CD4-positive, alpha-beta T cell (primary cell): ENCODE data around the gene GHRHR. TPM values are rescaled to one million over a fixed set of nuclear protein-coding genes. Genes with fewer than 3 reads are reported as not detected.

Experiments used
- ATAC-seq: fragments of 200-7000 bp; cut with Tn5 transposase; one replicate; pipeline ENCODE4 v1.10.0; 2022; ENCODE audit warnings: mild to moderate bottlenecking; ENCODE audit not compliant: poor library complexity
- CTCF ChIA-PET: fragments of 350-600 bp; sonication (Branson Sonifier 250); formaldehyde crosslinking; loops from one replicate; lab custom pipeline; 2021; ENCODE audit warnings: antibody characterized with exemption, inconsistent platforms; lab: Charles Lee
- POLR2A ChIA-PET: fragments of 350-600 bp; sonication (Branson Sonifier 250); formaldehyde crosslinking; loops from one replicate; lab custom pipeline; 2021; ENCODE audit warnings: antibody characterized with exemption, inconsistent platforms; lab: Charles Lee
- DNase-seq, 14 experiments: peaks; one replicate each; pipeline ENCODE4 v3.0.0-alpha.2; 2013 to 2020; ENCODE audit warnings: mixed read lengths in 2 of 14
- H3K27ac ChIP-seq, 2 donors: one replicate each; pipeline versions ENCODE4 v1.5.1 to v1.7.0; 2013; ENCODE audit warnings: low read length in 2 of 2, low read depth in 1 of 2, mild to moderate bottlenecking in 1 of 2
- H3K27me3 ChIP-seq, 2 experiments: 1 replicate in 1 of 2; 2 replicates in 1 of 2; pipeline versions ENCODE4 v1.6.1 to v1.7.0; 2013; ENCODE audit warnings: low read length in 2 of 2, control low read depth in 1 of 2, mild to moderate bottlenecking in 1 of 2, moderate library complexity in 1 of 2; ENCODE audit not compliant: insufficient read depth in 2 of 2, control insufficient read depth in 1 of 2
- H3K36me3 ChIP-seq: one replicate; pipeline ENCODE4 v1.6.1; 2013; ENCODE audit warnings: low read length, control low read depth; ENCODE audit not compliant: insufficient read depth
- H3K4me1 ChIP-seq: one replicate; pipeline ENCODE4 v1.6.1; 2013; ENCODE audit warnings: low read length, control low read depth; ENCODE audit not compliant: insufficient read depth
- H3K4me3 ChIP-seq: one replicate; pipeline ENCODE4 v1.5.1; 2013; ENCODE audit warnings: mild to moderate bottlenecking, low read length, moderate library complexity
- H3K9me3 ChIP-seq, 2 experiments: 1 replicate in 1 of 2; 2 replicates in 1 of 2; pipeline versions ENCODE4 v1.6.1 to v1.7.0; 2013; ENCODE audit warnings: low read length in 2 of 2, mild to moderate bottlenecking in 2 of 2, control low read depth in 1 of 2, moderate library complexity in 1 of 2; ENCODE audit not compliant: control insufficient read depth in 1 of 2, insufficient read depth in 1 of 2
- H3K27ac Mint-ChIP-seq: one replicate; pipeline ENCODE4 v1.8.0; 2020; ENCODE audit warnings: mixed read lengths
- H3K27me3 Mint-ChIP-seq: one replicate; pipeline ENCODE4 v1.8.0; 2021; ENCODE audit warnings: mixed read lengths
- H3K36me3 Mint-ChIP-seq: one replicate; pipeline ENCODE4 v1.8.0; 2021; ENCODE audit warnings: low read depth, mixed read lengths
- H3K4me1 Mint-ChIP-seq: one replicate; pipeline ENCODE4 v1.8.0; 2021; ENCODE audit warnings: low read depth, mixed read lengths
- H3K4me3 Mint-ChIP-seq: one replicate; pipeline ENCODE4 v1.8.0; 2020; ENCODE audit warnings: mild to moderate bottlenecking, mixed read lengths
- H3K9me3 Mint-ChIP-seq: one replicate; pipeline ENCODE4 v1.8.0; 2020; ENCODE audit warnings: mixed read lengths
- intact Hi-C, 2 experiments: fragments of 100-400 bp; cut with DNase I in 1 of 2; cut with micrococcal nuclease in 1 of 2; formaldehyde crosslinking; loops; one replicate each; pipeline versions ENCODE4 v1.15.1 to v1.9.0; 2023 to 2025; cut with DNase I, micrococcal nuclease
- total RNA-seq, 174 experiments: library from RNA in 2 of 174; stranded (reverse) in 2 of 174; gene quantifications; one replicate each; pipeline ENCODE4 v1.2.3 and lab custom pipeline; 2021 to 2026
- TF ChIP-seq, protein P1 (sequence below): fragments of 200-600 bp; IDR thresholded peaks from one replicate; pipeline ENCODE4 v1.8.0; 2022; ENCODE audit warnings: antibody characterized with exemption, mild to moderate bottlenecking

The GHRHR gene
- total RNA-seq, 2 experiments from 2014 or later, result not detected

DNA sequence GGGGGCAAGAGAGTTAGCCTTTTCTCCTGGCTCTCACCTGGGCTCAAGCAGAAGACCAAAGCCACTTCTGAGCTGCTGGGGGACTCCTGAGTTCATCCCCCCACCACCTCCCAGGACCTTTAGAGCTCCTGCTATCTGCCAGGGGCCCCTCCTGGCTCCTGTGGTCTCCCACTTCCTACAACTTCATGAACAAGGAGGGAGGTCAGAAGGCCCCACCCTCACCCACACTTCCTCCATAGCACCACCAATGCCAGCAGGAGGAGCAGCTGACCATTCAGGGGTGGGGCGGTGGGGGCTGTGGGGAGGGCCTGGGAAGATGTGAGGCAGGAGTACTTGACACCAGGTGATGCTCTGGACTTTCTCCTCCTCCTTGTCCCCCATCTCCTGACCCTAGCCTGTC lies 55.8 kb downstream of the GHRHR start:
- Mint-ChIP-seq H3K4me3 (no peak overlapping the region), H3K9me3 (no peaks in the 10 kb centered on the region), H3K27ac (no peak overlapping the region), H3K27me3 (peaks cover 10% of the 10 kb centered on the region), H3K4me1 (peaks cover 29% of the 10 kb centered on the region), H3K36me3 (no peaks in the 10 kb centered on the region)
- Histone ChIP-seq H3K9me3 (peaks cover 0 to under 1% of the 10 kb centered on the region in 2 experiments), H3K27me3 (peaks cover 0 to 3% of the 10 kb centered on the region in 2 experiments), H3K36me3 (no peaks in the 10 kb centered on the region), H3K4me1 (peaks cover 52% of the 10 kb centered on the region), H3K4me3 (no peak overlapping the region), H3K27ac (no peak overlapping the region)
- intact Hi-C loops, result no loop called here
- ChIA-PET CTCF (no interaction called here), POLR2A (interaction anchor here (0.8 kb wide), 1 partner anchor 46 kb away, joined by 3 read pairs; no protein-coding TSS in a partner anchor)
- no peak for ATAC-seq
- TF ChIP-seq, protein P1, sequence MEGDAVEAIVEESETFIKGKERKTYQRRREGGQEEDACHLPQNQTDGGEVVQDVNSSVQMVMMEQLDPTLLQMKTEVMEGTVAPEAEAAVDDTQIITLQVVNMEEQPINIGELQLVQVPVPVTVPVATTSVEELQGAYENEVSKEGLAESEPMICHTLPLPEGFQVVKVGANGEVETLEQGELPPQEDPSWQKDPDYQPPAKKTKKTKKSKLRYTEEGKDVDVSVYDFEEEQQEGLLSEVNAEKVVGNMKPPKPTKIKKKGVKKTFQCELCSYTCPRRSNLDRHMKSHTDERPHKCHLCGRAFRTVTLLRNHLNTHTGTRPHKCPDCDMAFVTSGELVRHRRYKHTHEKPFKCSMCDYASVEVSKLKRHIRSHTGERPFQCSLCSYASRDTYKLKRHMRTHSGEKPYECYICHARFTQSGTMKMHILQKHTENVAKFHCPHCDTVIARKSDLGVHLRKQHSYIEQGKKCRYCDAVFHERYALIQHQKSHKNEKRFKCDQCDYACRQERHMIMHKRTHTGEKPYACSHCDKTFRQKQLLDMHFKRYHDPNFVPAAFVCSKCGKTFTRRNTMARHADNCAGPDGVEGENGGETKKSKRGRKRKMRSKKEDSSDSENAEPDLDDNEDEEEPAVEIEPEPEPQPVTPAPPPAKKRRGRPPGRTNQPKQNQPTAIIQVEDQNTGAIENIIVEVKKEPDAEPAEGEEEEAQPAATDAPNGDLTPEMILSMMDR, result no peak
- peak in 1 of 14 experiments; percentile 4 for DNase-seq

DNA sequence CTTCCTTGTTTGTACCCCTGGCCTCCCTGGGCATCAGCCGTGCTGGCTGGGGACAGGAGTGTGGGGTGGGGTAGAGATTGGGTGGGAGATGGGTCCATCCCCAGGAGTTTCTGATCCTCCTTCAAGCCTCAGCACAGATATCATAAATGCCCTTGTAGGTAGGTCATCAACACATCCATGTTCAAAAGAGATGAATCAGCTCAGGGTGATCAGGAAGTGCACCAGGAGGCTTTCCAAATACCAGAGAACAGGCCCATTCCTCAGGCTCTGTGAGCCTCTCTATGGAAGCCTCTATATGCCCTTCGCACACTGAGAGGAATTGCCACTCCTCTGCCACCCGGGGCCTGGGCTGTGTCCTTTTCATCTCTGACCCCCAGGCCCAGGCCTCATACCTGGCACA lies 56.4 kb downstream of the GHRHR start:
- Histone ChIP-seq H3K4me1 (peaks cover 59% of the 10 kb centered on the region), H3K4me3 (no peak overlapping the region), H3K9me3 (peaks cover 0 to 3% of the 10 kb centered on the region in 2 experiments), H3K36me3 (no peaks in the 10 kb centered on the region), H3K27ac (no peak overlapping the region), H3K27me3 (peaks cover 0 to 3% of the 10 kb centered on the region in 2 experiments)
- Mint-ChIP-seq H3K27me3 (peaks cover 10% of the 10 kb centered on the region), H3K36me3 (no peaks in the 10 kb centered on the region), H3K27ac (peak overlapping the region; percentile 1), H3K9me3 (no peaks in the 10 kb centered on the region), H3K4me3 (no peak overlapping the region), H3K4me1 (peaks cover 31% of the 10 kb centered on the region)
- ChIA-PET CTCF (no interaction called here), POLR2A (interaction anchor here (0.8 kb wide), 1 partner anchor 45 kb away, joined by 3 read pairs; no protein-coding TSS in a partner anchor)
- ATAC-seq (no peak), DNase-seq (no peak)
- TF ChIP-seq, protein P1, result no peak
- intact Hi-C loops, result no loop called here

DNA sequence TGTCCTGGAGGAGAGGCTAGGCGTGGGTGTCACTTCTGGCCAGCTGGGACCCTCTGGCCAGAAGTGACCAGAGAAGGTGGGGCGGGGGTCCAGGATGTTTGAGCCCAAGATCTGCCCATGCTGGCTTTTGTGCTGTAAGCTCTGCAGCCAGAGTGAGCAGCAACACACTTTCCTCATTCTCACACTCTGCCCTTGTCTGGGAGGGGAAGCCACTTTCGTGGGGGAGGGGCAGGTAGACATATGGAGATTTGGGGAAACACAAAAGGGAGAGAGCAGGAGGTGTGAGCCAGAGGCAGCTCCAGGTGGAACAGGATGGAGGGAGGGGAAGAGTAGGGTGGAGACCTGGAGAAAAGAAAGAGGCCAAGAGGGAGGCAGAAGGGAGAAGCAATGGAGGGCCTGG lies 56.9 kb downstream of the GHRHR start:
- Mint-ChIP-seq H3K4me1 (peaks cover 31% of the 10 kb centered on the region), H3K27ac (no peak overlapping the region), H3K9me3 (no peaks in the 10 kb centered on the region), H3K4me3 (no peak overlapping the region), H3K27me3 (peaks cover 8% of the 10 kb centered on the region), H3K36me3 (no peaks in the 10 kb centered on the region)
- ChIA-PET CTCF (interaction anchor here (0.6 kb wide), 1 partner anchor 39 kb away, joined by 3 read pairs; no protein-coding TSS in a partner anchor), POLR2A (interaction anchor here (0.7 to 0.8 kb wide), 2 partner anchors 16 to 45 kb away, joined by 3 read pairs; no protein-coding TSS in a partner anchor)
- peaks cover 0 to 3% of the 10 kb centered on the region in 2 experiments for H3K27me3 ChIP-seq
- intact Hi-C loops, result no loop called here
- H3K27ac ChIP-seq, result no peak overlapping the region
- peaks cover 63% of the 10 kb centered on the region for H3K4me1 ChIP-seq
- DNase-seq (no peak), ATAC-seq (no peak)
- peaks cover 0 to 3% of the 10 kb centered on the region in 2 experiments for H3K9me3 ChIP-seq
- H3K4me3 ChIP-seq, result no peak overlapping the region
- H3K36me3 ChIP-seq, result no peaks in the 10 kb centered on the region
- TF ChIP-seq, protein P1, result no peak
